Measurements from ENCODE around the gene STK10.

STK10 gene

DNA sequence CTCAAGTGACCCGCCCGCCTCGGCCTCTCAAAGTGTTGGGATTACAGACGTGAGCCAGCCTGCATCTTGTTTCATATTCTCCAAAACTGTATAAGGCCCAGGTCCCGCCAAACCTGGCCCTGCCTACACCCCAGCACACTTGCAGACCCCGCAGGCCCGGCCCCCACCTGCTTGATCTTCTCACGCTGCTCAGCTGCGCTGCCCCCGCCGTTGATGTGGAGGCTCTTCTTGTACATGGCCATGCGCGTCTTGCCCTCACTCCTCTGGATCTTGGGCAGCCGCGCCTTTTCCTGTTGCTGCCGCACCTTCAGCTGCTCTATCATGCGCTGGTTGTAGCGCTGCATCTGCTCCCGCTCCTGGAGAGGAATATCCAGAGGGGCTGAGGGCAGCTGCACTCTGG, 132.6 kb downstream of the STK10 start:
- no peak for TF ChIP-seq MAX (IDR thresholded peaks at IDR 0.05)

DNA sequence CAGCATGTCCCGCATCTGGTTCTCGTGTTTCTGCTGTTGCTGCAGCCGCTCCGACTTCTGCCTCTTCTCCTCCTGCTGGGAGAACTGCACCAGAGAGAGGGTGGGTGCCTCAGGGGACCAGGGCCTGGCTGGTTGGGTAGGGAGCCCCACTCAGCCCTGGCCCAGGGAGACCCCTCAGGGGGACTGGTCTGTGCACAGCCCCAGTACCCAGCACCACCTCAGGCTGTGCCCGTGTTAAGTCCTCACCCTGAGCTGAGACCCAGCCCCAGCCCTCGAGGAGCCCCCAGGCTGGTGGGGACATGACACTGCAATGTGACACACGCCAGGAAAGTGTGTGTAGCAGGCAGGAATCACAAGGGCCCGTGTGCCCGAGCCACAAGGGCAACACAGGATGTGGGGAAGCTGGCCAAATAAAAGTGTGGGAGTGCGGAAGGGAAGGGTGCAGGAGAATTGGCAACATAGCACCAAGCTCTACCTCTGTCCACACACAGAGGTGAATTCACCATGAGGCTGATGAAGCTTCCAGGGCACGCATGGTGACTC, 133.3 kb downstream of the STK10 start:
- no peak for TF ChIP-seq TEAD4 (IDR thresholded peaks at IDR 0.05)

DNA sequence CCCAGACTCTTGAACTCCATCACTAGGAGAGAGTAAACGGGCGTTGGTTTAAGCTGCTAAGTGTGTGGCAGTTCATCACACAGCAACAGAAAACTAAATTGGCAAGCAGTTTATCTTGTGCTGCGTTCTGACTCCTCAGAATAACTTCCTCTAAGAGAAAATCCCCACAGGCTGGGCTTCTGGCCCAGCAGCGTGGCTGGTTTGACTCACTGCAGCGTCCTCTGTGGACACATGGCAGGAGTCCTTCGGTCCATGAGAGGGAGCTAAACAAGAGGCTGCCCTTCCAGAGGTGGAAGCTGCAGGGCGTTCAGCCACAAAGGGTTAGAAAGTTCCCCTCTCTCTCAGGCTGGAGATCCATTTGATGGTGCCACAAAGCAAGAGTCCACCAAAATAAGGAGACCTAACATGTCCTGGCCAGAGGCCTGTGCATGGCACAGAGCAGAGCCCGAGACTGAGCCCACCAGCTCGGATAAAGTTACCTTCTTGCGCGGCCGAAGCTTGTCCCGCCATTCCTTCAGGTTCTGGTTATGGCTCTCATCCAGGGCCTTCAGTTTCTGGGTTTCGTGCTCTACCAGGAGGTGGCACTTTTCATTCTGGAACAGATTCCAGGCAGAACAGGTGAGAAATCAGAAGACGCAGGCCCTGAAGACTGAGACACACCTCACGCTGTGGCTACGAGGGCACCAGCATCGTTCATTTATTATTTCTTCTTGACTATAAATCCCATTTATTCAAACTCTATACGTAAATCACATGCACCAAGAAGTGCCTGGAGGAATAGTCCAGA, 135.4 kb downstream of the STK10 start:
- TF ChIP-seq RAD21 (IDR thresholded peaks at IDR 0.05; ENCODE audit: low read depth) (no peak), TEAD4 (IDR thresholded peaks at IDR 0.05) (no peak), CEBPB (IDR thresholded peaks at IDR 0.05) (no peak), MAX (IDR thresholded peaks at IDR 0.05) (no peak), USF1 (IDR thresholded peaks at IDR 0.05) (no peak), FOXM1 (IDR thresholded peaks at IDR 0.05; ENCODE audit: borderline replicate concordance, low read depth) (no peak), EP300 (IDR thresholded peaks at IDR 0.05; ENCODE audit: borderline replicate concordance) (no peak), YY1 (IDR thresholded peaks at IDR 0.05; ENCODE audit: low read depth) (no peak), TAF1 (IDR thresholded peaks at IDR 0.05; ENCODE audit: low read depth) (no peak), CREB1 (IDR thresholded peaks at IDR 0.05; ENCODE audit: low read depth) (no peak), NFIC (IDR thresholded peaks at IDR 0.05) (no peak), EGR1 (IDR thresholded peaks at IDR 0.05) (no peak)
- TF ChIP-seq, protein P1, sequence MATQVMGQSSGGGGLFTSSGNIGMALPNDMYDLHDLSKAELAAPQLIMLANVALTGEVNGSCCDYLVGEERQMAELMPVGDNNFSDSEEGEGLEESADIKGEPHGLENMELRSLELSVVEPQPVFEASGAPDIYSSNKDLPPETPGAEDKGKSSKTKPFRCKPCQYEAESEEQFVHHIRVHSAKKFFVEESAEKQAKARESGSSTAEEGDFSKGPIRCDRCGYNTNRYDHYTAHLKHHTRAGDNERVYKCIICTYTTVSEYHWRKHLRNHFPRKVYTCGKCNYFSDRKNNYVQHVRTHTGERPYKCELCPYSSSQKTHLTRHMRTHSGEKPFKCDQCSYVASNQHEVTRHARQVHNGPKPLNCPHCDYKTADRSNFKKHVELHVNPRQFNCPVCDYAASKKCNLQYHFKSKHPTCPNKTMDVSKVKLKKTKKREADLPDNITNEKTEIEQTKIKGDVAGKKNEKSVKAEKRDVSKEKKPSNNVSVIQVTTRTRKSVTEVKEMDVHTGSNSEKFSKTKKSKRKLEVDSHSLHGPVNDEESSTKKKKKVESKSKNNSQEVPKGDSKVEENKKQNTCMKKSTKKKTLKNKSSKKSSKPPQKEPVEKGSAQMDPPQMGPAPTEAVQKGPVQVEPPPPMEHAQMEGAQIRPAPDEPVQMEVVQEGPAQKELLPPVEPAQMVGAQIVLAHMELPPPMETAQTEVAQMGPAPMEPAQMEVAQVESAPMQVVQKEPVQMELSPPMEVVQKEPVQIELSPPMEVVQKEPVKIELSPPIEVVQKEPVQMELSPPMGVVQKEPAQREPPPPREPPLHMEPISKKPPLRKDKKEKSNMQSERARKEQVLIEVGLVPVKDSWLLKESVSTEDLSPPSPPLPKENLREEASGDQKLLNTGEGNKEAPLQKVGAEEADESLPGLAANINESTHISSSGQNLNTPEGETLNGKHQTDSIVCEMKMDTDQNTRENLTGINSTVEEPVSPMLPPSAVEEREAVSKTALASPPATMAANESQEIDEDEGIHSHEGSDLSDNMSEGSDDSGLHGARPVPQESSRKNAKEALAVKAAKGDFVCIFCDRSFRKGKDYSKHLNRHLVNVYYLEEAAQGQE (IDR thresholded peaks at IDR 0.05; ENCODE audit: low read depth) = no peak

GRCh38 chr5:172051643-172052339, 136.2 kb downstream of the STK10 start:
- TF ChIP-seq NFIC (IDR thresholded peaks at IDR 0.05) (no peak), MAX (IDR thresholded peaks at IDR 0.05) (peak; percentile 27; the same call in 1 of the 2 replicates), FOXM1 (IDR thresholded peaks at IDR 0.05; ENCODE audit: borderline replicate concordance, low read depth) (no peak), RAD21 (IDR thresholded peaks at IDR 0.05; ENCODE audit: low read depth) (no peak), USF1 (IDR thresholded peaks at IDR 0.05) (no peak), TEAD4 (IDR thresholded peaks at IDR 0.05) (no peak), EGR1 (IDR thresholded peaks at IDR 0.05) (no peak)

DNA sequence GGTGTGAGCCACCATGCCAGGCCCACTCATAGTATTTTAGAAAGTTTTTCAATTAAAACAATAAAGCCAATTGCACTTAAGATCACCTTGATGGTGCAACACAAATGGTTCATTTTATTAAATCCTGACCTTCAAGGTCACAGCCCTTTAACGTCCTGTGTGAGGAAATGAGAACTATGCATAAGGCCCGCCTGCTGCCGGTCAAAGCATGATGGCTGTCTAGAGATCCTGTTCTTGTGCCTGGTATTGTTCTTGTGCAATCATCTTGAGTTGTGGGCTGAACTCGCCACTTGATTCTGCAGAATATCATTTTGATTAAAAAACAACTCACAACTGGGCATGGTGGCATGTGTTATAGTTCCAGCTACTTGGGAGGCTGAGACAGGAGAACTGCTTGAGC, 137.9 kb downstream of the STK10 start:
- no peak for TF ChIP-seq MAX (IDR thresholded peaks at IDR 0.05)
- TF ChIP-seq FOXM1 (IDR thresholded peaks at IDR 0.05; ENCODE audit: borderline replicate concordance, low read depth) = no peak
- no peak for TF ChIP-seq EGR1 (IDR thresholded peaks at IDR 0.05)
- no peak for TF ChIP-seq EP300 (IDR thresholded peaks at IDR 0.05; ENCODE audit: borderline replicate concordance)
- TF ChIP-seq CEBPB (IDR thresholded peaks at IDR 0.05) = 0 out of 2 replicates have a peak, but pooled peaks have one; percentile 23

DNA sequence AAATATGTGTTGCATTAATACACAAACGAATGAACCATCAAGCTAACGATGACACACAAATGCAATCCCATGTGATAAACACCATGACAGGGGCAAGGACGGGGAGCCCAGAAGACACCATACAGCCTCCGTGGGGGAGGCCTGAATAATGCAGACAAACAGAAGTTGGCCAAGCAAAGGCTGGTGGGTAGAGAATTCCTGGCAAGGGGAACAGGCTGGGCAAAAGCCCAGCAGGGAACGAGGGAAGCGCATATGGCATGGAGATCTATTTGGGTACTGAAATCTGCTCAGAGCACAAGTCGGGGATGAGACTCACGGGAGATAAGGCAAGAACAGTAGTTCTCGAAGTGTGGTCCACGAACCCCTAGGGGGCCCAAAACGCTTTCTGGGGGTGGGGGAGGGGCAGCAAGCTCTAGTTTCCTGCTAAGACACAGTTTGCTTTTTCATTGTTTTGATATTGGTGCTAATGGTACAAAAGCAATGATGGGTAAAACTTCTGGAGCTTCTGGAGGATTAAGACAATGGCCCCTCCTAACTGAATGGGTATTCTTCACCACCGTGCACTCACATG, 138.7 kb downstream of the STK10 start:
- TF ChIP-seq MAX (IDR thresholded peaks at IDR 0.05) (no peak), EGR1 (IDR thresholded peaks at IDR 0.05) (no peak)

- TF ChIP-seq USF1 (IDR thresholded peaks at IDR 0.05) (no peak), CREB1 (IDR thresholded peaks at IDR 0.05; ENCODE audit: low read depth) (no peak), TCF12 (IDR thresholded peaks at IDR 0.05; ENCODE audit: low read depth) (no peak), FOXM1 (IDR thresholded peaks at IDR 0.05; ENCODE audit: borderline replicate concordance, low read depth) (no peak), EGR1 (IDR thresholded peaks at IDR 0.05) (no peak), TEAD4 (IDR thresholded peaks at IDR 0.05) (no peak)
- TF ChIP-seq, protein P1 (IDR thresholded peaks at IDR 0.05; ENCODE audit: low read depth) = no peak
Measured at GRCh38 chr5:172048539-172049101, 139.4 kb downstream of the STK10 start.

All from Ishikawa (cell line).